Stimulated activated CD4-positive, alpha-beta T cell treated with anti-CD3 and anti-CD28 coated beads, Interleukin-4, amount 100 ng/mL, for 48 hours (primary cell): ENCODE data around the gene XAB2.

Experiments used
- DNase-seq, 2 donors: peaks; one replicate each; pipeline ENCODE4 v3.0.0-alpha.2; 2020; ENCODE audit warnings: low read depth in 2 of 2

XAB2 gene

DNA sequence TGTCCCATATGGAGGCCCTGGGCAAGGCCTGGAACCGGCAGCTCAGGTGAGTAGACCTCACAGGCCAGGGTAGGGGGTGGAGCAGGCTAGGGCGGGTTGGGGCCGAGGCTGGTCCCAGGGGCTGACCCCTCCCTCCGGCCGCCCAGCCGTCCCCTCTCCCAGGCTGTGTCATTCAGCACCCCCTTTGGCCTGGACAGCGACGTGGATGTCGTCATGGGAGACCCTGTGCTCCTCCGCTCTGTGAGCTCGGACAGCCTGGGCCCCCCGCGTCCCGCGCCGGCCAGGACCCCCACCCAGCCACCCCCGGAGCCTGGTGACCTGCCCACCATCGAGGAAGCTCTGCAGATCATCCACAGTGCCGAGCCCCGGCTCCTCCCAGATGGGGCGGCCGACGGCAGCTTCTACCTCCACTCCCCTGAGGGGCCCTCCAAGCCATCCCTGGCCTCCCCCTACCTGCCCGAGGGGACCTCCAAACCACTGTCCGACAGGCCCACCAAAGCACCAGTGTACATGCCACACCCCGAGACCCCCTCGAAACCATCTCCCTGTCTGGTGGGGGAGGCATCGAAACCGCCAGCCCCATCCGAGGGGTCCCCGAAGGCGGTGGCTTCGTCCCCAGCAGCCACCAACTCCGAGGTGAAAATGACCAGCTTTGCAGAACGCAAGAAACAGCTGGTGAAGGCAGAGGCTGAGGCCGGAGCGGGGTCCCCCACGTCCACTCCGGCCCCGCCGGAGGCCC, 17.6 kb downstream of the XAB2 start:
- no peak for DNase-seq

DNA sequence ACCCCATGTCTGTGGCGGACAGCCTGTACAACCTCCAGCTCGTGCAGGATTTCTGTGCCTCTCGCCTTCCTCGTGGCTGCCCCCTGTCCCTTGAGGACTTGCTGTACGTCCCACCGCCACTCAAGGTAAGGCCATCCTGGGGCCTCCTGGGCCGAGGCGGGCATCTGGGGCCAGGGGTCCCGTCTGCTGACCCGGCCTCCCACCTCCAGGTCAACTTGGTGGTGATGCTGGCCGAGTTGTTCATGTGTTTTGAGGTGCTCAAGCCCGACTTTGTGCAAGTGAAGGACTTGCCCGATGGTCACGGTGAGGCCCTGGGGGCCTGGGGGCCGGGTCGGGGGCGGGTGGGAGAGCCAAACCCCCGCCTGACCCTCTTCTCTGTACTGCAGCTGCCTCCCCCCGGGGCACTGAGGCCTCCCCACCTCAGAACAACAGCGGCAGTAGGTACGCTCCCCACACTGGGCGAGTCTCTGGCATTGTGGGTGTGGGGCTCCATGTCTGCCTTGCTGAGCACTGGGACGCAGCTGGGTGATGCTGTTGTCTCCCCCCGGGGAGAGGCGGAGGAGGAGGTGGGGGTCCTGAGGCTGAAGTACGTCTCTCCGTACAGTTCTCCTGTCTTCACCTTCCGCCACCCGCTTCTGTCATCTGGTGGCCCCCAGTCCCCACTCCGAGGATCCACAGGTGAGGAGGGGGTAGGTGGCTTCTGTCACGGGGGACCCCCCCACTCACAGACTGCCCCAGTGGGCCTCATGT, 18.7 kb downstream of the XAB2 start:
- DNase-seq, result no peak

GRCh38 chr19:7607874-7608560, 21.3 kb downstream of the XAB2 start:
- DNase-seq, result no peak

DNA sequence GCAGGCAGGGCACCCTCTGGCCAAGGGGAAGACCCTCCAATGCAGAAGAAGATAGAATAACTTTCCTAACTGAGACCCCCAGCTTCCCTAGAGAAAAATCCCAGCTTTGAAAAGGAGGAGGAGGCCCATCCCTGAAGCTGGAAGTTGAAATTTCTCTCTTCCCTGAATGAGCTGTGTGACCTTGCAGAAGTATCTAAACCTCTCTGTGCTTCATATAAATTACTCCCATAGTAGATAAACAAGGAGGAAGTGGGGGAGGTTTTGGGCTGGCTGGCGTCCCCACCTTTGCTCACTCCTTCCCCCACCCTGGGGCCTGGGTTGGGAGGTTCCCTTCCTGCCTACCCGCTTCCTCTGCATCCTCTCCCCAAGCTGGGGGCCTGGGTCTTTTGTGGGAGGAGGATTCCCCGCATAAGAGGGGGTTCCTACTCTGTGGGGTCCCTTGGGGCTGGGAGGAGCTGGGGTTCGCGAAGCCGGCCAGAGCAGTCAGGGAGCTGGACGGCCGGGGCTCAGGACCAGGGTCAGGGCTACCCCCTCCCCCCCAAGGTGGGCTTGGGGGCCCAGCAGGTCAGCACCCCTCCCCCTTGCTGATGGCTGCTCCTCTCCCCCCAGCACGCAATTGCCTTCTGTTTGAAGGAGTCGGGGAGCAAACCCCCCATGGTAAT, 22.0 kb downstream of the XAB2 start:
- DNase-seq, result no peak

- DNase-seq, result no peak
Observed at GRCh38 chr19:7606289-7606688, 23.1 kb downstream of the XAB2 start.

DNA sequence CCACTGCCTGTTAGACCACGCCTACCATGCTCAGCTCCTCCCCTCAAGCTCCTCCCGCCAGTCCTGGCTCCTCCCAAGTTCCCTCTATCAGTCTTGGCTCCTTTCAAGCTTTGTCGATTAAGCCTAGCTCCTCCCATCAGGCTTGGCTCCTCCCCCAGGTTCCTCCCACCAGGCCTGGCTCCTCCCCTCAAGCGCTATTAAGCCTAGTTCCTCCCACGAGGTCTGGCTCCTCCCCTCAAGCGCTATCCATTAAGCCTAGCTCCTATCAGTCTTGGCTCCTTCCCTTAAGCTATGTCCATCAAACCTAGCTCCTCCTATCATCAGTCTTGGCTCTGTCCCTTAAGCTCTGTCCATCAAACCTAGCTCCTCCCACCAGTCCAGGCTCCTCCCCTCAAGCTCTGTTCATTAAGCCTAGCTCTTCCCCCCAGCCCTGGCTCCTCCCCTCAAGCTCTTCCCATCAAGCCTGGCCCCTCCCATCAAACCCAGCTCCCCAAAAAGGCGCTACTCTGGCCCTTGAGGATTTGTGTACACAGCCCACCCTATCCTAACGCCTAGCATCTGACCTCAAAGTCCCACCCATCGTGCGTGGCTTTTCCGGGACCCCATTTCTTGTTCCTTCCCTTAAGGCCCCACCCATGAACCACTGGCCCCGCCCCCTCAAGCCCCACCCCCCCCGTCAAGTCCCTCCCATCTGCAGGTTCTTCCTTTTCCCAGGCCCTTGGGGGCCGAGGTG, 23.7 kb downstream of the XAB2 start:
- peak; percentile 25 to 40 for DNase-seq

DNA sequence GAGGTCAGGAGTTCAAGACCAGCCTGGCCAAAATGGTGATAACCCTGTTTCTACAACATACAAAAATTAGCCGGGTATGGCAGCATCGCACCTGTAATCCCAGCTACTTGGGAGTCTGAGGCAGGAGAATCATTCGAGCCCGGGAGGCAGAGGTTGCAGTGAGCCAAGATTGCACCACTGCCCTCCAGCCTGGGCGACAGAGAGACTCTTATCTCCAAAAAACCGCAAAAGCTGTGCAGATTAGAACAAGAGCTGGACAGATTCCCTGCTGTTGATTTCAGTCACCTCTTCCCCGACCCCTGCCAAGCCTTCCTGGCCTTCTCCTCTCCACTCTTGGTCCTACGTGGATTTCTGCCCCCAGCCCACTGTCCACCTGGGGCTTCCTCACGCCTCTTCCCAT, 25.4 kb downstream of the XAB2 start:
- DNase-seq, result no peak

DNA sequence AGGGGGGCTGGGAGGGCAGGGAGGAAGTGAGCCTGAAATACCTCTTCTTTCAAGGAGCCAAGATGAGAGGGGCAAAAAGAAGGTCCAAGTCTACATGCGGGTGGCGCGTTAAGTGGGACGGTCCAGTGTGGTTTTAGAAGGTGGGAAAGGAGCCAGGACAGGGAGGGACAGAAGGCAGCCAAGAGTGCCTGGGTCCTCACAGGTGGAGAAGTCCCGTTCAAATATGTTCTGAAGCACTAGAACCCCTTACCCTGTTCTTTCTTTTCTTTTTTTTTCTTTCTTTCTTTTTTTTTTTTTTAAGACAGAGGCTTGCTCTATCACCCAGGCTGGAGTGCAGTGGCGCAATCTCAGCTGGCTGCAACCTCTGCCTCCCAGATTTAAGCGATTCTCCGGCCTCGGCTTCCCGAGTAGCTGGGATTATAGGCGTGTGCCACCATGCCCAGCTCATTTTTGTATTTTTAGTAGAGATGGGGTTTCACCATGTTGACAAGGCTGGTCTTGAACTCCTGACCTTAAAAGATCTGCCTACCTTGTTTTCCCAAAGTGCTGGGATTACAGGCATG, 26.3 kb downstream of the XAB2 start:
- DNase-seq, result no peak

DNA sequence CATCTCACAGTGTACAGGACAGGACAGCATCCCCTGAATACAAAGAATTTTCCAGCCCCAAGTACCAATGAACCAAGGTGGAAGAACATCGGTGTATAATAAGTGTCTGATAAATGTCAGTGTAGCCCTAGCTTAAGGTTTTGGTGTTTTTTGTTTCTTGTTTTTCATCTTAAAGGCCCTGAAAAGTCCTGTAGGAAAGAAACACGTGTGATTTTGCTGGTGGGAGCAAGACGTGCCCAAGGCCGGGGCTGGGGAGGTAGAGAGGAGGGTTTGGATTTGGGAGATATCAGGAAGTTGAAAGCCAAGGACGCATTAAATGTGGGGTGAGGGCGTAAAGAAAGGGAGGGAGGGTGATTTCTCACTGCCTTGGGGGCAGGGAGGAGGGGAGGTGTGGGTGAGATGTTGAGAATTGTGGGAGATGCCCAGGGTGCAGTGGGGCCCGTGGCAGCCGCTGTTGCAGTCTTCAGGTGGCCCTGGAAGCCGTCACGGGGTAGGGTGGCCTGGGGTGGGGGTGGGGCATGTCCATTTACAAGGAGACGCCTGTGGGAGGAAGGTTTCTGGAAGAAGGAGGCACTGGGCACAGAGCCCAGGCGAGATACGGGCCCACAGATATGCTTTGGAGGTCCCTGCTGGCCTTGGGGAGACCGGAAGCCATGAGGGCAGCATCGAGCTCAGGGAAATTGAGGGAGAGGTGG, 27.0 kb downstream of the XAB2 start:
- no peak for DNase-seq

DNA sequence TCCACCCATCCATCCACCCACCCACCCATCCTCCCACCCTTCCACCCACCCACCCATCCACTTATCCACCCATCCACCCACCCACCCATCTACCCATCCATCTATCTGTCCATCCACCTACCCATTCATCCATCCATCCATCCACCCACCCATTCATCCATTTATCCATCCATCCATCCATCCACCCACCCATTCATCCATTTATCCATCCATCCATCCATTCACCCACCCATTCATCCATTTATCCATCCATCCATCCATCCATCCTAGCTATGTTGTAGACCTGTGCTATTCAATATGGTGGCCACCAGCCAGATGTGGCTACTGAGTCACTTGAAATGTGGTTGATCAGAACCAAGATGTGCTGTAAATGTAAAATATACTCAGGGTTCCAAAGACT, 28.6 kb downstream of the XAB2 start:
- no peak for DNase-seq

- DNase-seq, result no peak
Observed at GRCh38 chr19:7598180-7598579, 31.2 kb downstream of the XAB2 start.

- DNase-seq, result no peak
Observed at GRCh38 chr19:7597689-7598088, 31.7 kb downstream of the XAB2 start.

DNA sequence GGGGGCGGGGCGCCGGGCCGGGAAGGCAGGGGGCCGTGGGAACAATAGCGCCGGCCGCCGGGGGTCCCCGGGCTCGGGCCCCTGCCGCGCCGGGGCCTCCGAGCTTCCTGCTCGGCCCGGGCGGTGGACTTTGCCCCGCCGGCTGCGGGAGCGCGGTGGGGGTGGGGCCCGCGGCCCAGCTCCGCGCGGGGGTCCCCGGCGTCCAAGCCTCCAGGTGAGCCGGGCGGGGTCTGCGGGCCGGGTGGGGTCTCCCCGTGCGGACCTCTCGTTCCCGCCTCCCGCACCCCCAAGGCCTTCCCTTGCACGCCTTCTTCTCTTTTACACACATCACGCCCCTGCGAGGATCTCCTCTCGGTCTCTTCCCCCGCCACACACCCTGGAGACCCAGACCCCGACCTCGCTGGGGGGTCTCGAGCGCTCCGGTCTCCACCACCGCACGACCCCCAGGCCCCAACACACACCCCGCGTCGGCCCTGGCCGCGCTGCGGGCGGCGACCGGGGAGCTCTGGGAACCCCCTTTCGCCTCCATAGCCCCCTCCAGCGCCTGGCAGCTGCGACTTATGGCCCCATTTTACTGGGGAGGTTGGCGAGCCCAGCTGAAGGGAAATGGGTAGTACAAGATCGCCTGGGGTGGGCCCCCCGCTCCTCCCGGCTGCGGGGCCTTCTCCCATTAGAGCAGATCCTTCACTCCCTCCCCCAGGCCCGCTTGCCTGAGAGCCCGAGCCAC, 33.0 kb downstream of the XAB2 start:
- no peak for DNase-seq

GRCh38 chr19:7595466-7596133, 33.7 kb downstream of the XAB2 start, which contains the start of gene CAMSAP3:
Gene CAMSAP3 (plus strand): TSS chr19:7595863. CDS start chr19:7596003, 140 bp downstream.
- peak; percentile 16 to 21 for DNase-seq

DNA sequence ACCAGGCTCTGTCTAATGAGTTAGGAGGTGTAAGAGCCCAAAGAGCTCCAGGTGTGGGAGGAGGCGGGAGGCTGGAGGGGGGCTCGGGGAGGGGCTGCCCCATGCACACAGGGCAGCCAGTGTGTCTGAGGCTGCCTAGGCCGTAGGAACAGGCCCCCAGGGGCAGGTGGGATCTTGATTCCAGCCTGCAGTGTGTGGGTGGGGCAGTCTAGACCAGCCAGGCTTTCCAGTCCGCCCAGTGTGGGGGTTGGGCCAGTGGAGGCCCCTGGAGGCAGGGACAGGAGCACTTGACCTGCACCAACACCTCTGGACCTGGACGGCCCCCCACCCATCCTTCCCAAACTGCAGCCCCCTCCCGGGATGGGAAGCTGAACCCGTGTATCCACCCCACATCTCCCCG, 39.1 kb downstream of the XAB2 start:
- DNase-seq, result no peak

DNA sequence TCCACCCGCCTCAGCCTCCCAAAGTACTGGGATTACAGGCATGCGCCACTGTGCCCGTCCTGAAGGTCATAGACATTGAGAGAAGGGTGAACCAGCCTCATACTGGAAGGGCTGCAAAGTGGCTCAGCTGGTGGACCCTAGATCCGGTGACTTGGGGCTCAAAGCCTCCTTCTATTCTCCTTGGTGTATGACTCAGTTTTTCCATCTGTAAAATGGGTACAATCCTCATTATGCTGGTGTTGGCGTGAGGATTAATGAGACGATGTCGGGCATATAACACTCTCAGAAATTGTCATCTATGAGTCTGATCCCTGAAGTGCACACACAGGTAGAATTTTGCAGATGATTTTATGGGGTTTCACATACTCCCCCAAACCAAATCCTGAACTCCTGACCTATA, 39.5 kb downstream of the XAB2 start:
- DNase-seq, result no peak

- no peak for DNase-seq
Observed at GRCh38 chr19:7582446-7582845, 46.9 kb downstream of the XAB2 start.

GRCh38 chr19:7579182-7579581, 50.2 kb downstream of the XAB2 start:
- DNase-seq, result no peak

DNA sequence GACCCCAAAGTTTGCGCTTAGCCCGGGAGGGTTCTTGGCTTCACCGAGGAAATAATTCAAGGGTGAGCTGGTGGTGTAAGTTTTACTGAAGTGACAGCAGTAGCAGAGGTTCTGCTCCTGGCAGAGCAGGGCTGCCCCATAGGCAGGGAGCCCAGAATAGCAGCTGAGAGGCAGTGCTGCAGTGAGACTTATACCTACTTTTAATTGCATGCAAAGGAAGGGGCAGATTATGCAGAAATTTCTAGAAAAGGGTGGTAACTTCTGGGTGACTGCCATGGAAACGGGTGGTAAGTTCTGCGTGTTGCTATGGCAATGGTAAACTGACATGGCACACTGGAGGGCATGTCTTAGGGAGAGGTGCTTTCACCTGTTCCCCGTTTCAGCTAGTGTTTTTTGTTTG, 51.2 kb downstream of the XAB2 start:
- no peak for DNase-seq
